Stomach (tissue), 9 donors: ENCODE data around the gene MYO18B. TPM values are rescaled to one million over a fixed set of nuclear protein-coding genes. Genes with fewer than 3 reads are reported as not detected.

Source experiments
- DNase-seq, 2 donors: peaks; one replicate each; pipeline versions ENCODE4 v3.0.0 to v3.0.0-alpha.2; 2013 to 2019
- H3K27ac ChIP-seq, 5 donors: fragments of 200-600 bp in 4 of 5; sonication (generic) in 4 of 5; one replicate each; pipeline ENCODE4 v1.5.1; 2013 to 2019; ENCODE audit warnings: mild to moderate bottlenecking in 1 of 5, moderate library complexity in 1 of 5
- H3K27me3 ChIP-seq, 3 donors: fragments of 200-600 bp; sonication (generic); one replicate each; pipeline ENCODE4 v1.5.1; 2017 to 2019; ENCODE audit warnings: mixed run types in 1 of 3
- H3K36me3 ChIP-seq, 4 donors: fragments of 200-600 bp; sonication (generic); 1 replicate in 3 of 4; 2 replicates in 1 of 4; pipeline ENCODE4 v1.5.1; 2016 to 2019
- H3K4me1 ChIP-seq, 4 donors: fragments of 200-600 bp; sonication (generic); one replicate each; pipeline ENCODE4 v1.5.1; 2016 to 2019
- H3K4me3 ChIP-seq, 4 donors: fragments of 200-600 bp; sonication (generic) in 3 of 4; one replicate each; pipeline ENCODE4 v1.5.1; 2016 to 2019; ENCODE audit warnings: mild to moderate bottlenecking in 1 of 4
- H3K9me3 ChIP-seq, 4 donors: fragments of 200-600 bp; sonication (generic); one replicate each; pipeline ENCODE4 v1.5.1; 2016 to 2019
- EP300 ChIP-seq: sonication (generic); formaldehyde crosslinking; IDR thresholded peaks from one replicate; pipeline ENCODE4 v1.6.1; 2017; ENCODE audit warnings: antibody characterized with exemption
- POLR2A ChIP-seq, 4 donors: fragments of 450-650 bp; IDR thresholded peaks; one replicate each; pipeline ENCODE4 v1.6.1; 2016; ENCODE audit warnings: antibody characterized with exemption in 4 of 4, control low read depth in 2 of 4, mild to moderate bottlenecking in 1 of 4, moderate library complexity in 1 of 4
- POLR2AphosphoS5 ChIP-seq, 3 donors: sonication (generic); formaldehyde crosslinking; IDR thresholded peaks; one replicate each; pipeline ENCODE4 v1.6.1; 2016; ENCODE audit warnings: antibody characterized with exemption in 3 of 3
- whole genome bisulfite sequencing, 5 donors: extraction: QIAGEN DNeasy Blood & Tissue Kit in 3 of 5; methylation state at CpG; one replicate each; pipeline versions ENCODE4 v1.1.5 to v1.1.7; 2013 to 2018; 5-methylcytosine and 5-hydroxymethylcytosine counted together
- intact Hi-C: fragments of 100-400 bp; cut with DNase I; formaldehyde crosslinking; loops from one replicate; pipeline ENCODE4 v1.15.1; 2023; ENCODE audit warnings: low total_unique reads
- polyA plus RNA-seq, 3 donors: library from polyadenylated mRNA; stranded (reverse); fragments of 200-250 nt; gene quantifications; one replicate each; pipeline ENCODE4 v1.2.3, GENCODE V29; 2013
- total RNA-seq, 5 donors: library from RNA; depleted of rRNA; stranded (reverse); fragments of >200 nt; gene quantifications; one replicate each; pipeline versions ENCODE4 v1.1.0 to v1.2.3, GENCODE V29; 2014 to 2016
- TF ChIP-seq, protein P1 (sequence below), 7 experiments: fragments of 450-650 bp in 4 of 7; fragments of 200-600 bp in 3 of 7; sonication (generic) in 3 of 7; IDR thresholded peaks; one replicate each; pipeline ENCODE4 v1.5.1; 2016 to 2019; ENCODE audit warnings: antibody characterized with exemption in 7 of 7, control low read depth in 2 of 7, mild to moderate bottlenecking in 1 of 7
- donor health status: healthy with polysubstance abuse.
- donor health status: Bipolar disorder and iron deficiency.
- donor health status: healthy.

Gene MYO18B
- total and polyA plus RNA-seq, 8 donors, result 0.31 to 7.6 (median 0.92) TPM; not detected in 1

- DNase-seq, result no peak
- Histone ChIP-seq H3K4me3 (no peak overlapping the region), H3K4me1 (no peaks in the 10 kb centered on the region), H3K36me3 (no peaks in the 10 kb centered on the region), H3K27me3 (peaks cover 0 to 6% (median 0%) of the 10 kb centered on the region in 3 donors), H3K9me3 (no peaks in the 10 kb centered on the region), H3K27ac (no peak overlapping the region)
- 86 to 96% (median 93%) methylated on average over 8 of the region's 8 CpGs for WGBS, 5 donors
- intact Hi-C loops, result no loop called here
- TF ChIP-seq EP300 (no peak), POLR2A (IDR thresholded peaks at IDR 0.05) (no peak), POLR2AphosphoS5 (IDR thresholded peaks at IDR 0.05) (no peak)
- TF ChIP-seq, protein P1, sequence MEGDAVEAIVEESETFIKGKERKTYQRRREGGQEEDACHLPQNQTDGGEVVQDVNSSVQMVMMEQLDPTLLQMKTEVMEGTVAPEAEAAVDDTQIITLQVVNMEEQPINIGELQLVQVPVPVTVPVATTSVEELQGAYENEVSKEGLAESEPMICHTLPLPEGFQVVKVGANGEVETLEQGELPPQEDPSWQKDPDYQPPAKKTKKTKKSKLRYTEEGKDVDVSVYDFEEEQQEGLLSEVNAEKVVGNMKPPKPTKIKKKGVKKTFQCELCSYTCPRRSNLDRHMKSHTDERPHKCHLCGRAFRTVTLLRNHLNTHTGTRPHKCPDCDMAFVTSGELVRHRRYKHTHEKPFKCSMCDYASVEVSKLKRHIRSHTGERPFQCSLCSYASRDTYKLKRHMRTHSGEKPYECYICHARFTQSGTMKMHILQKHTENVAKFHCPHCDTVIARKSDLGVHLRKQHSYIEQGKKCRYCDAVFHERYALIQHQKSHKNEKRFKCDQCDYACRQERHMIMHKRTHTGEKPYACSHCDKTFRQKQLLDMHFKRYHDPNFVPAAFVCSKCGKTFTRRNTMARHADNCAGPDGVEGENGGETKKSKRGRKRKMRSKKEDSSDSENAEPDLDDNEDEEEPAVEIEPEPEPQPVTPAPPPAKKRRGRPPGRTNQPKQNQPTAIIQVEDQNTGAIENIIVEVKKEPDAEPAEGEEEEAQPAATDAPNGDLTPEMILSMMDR (IDR thresholded peaks at IDR 0.05), result no peak
Observed at GRCh38 chr22:25758316-25758715, 16.3 kb downstream of the MYO18B start.

DNA sequence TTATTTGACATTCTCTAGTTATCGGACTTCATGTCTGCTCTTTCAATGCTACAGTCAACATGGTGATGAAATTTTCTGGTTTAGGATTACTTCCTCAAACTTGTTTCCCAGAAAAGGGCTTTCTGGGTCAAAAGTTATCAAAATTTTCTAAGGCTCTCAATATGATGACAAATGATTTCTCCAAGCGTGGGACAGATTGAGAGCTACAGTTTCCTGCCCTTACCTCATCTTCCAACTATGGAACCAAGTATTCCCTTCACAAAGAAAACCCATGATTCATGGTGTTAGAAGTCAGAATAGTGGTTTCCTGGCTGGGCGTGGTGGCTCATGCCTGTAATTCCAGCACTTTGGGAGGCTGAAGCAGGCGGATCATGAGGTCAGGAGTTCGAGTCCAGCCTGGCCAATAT lies 17.8 kb downstream of the MYO18B start:
- H3K27me3 ChIP-seq, result peaks cover 0 to 12% (median 0%) of the 10 kb centered on the region in 3 donors
- 27 to 45% (median 42%) methylated on average over 5 of the region's 5 CpGs for WGBS, 5 donors
- intact Hi-C loops, result no loop called here
- H3K9me3 ChIP-seq, result no peaks in the 10 kb centered on the region
- no peaks in the 10 kb centered on the region for H3K4me1 ChIP-seq
- no peak overlapping the region for H3K4me3 ChIP-seq
- DNase-seq, result peak in 1 of 2 donors; percentile 54
- no peaks in the 10 kb centered on the region for H3K36me3 ChIP-seq
- H3K27ac ChIP-seq, result peak overlapping the region in 1 of 5 donors; percentile 27
- no peak for TF ChIP-seq EP300
- TF ChIP-seq POLR2AphosphoS5 (IDR thresholded peaks at IDR 0.05), result peak in 1 of 3 donors; percentile 7
- no peak for TF ChIP-seq POLR2A (IDR thresholded peaks at IDR 0.05)
- TF ChIP-seq, protein P1 (IDR thresholded peaks at IDR 0.05), result no peak

- Histone ChIP-seq H3K4me1 (no peaks in the 10 kb centered on the region), H3K9me3 (no peaks in the 10 kb centered on the region), H3K4me3 (no peak overlapping the region), H3K36me3 (no peaks in the 10 kb centered on the region), H3K27me3 (peaks cover 0 to 17% (median 0%) of the 10 kb centered on the region in 3 donors), H3K27ac (peak overlapping the region in 1 of 5 donors; percentile 27)
- WGBS, 5 donors, result 37 to 75% (median 50%) methylated on average over 2 of the region's 2 CpGs
- no peak for TF ChIP-seq EP300
- TF ChIP-seq, protein P1 (IDR thresholded peaks at IDR 0.05), result no peak
- TF ChIP-seq POLR2AphosphoS5 (IDR thresholded peaks at IDR 0.05), result no peak
- TF ChIP-seq POLR2A (IDR thresholded peaks at IDR 0.05), result no peak
- intact Hi-C loops, result no loop called here
- DNase-seq, result no peak
Observed at GRCh38 chr22:25760294-25760693, 18.3 kb downstream of the MYO18B start.

- Histone ChIP-seq H3K4me3 (no peak overlapping the region), H3K27me3 (peaks cover 0 to 23% (median 0%) of the 10 kb centered on the region in 3 donors), H3K27ac (no peak overlapping the region), H3K9me3 (peaks cover 4 to 6% (median 5%) of the 10 kb centered on the region in 4 donors), H3K36me3 (no peaks in the 10 kb centered on the region), H3K4me1 (no peaks in the 10 kb centered on the region)
- DNase-seq, result no peak
- TF ChIP-seq POLR2AphosphoS5 (IDR thresholded peaks at IDR 0.05) (no peak), EP300 (no peak), POLR2A (IDR thresholded peaks at IDR 0.05) (no peak)
- TF ChIP-seq, protein P1 (IDR thresholded peaks at IDR 0.05), result no peak
- intact Hi-C loops, result no loop called here
- 74 to 83% (median 81%) methylated on average over 13 to 15 of the region's 15 CpGs for WGBS, 5 donors
Observed at GRCh38 chr22:25760848-25761595, 19.0 kb downstream of the MYO18B start.
